KMS-11 (cell line): ENCODE measurements around the gene EPHA6.

ENCODE experiments used
- H2AFZ ChIP-seq: fragments of 200-600 bp; sonication (generic); 2 replicates; pipeline ENCODE4 v1.6.1; 2016; ENCODE audit warnings: antibody characterized with exemption, mixed run types, low read depth
- H3K27ac ChIP-seq: fragments of 200-600 bp; sonication (generic); 2 replicates; pipeline ENCODE4 v1.6.1; 2016; ENCODE audit warnings: mild to moderate bottlenecking, mixed run types
- H3K27me3 ChIP-seq: fragments of 200-600 bp; sonication (generic); 2 replicates; pipeline ENCODE4 v1.6.1; 2017; ENCODE audit warnings: mild to moderate bottlenecking, low read depth, mixed run types, moderate library complexity; ENCODE audit not compliant: insufficient read depth
- H3K36me3 ChIP-seq: fragments of 200-600 bp; sonication (generic); 2 replicates; pipeline ENCODE4 v1.6.1; 2017; ENCODE audit warnings: mild to moderate bottlenecking, mixed run types; ENCODE audit not compliant: insufficient read depth
- H3K4me1 ChIP-seq: fragments of 200-600 bp; sonication (generic); 2 replicates; pipeline ENCODE4 v1.6.1; 2016; ENCODE audit warnings: mild to moderate bottlenecking, low read depth, mixed run types; ENCODE audit not compliant: poor library complexity, severe bottlenecking
- H3K4me2 ChIP-seq: fragments of 200-600 bp; sonication (generic); 2 replicates; pipeline ENCODE4 v1.7.0; 2016; ENCODE audit warnings: mild to moderate bottlenecking, mixed run types
- H3K4me3 ChIP-seq: fragments of 200-600 bp; sonication (generic); IDR thresholded peaks from 2 replicates; pipeline ENCODE4 v1.6.1; 2017; ENCODE audit warnings: low read depth, low read length, mixed read lengths; ENCODE audit not compliant: insufficient read depth
- H3K79me2 ChIP-seq: fragments of 200-600 bp; sonication (generic); 2 replicates; pipeline ENCODE4 v1.6.1; 2016; ENCODE audit warnings: low read depth, mixed run types; ENCODE audit not compliant: insufficient read depth
- H3K9ac ChIP-seq: fragments of 200-600 bp; sonication (generic); 2 replicates; pipeline ENCODE4 v1.6.1; 2016; ENCODE audit warnings: mild to moderate bottlenecking, mixed run types
- H4K20me1 ChIP-seq: fragments of 200-600 bp; sonication (generic); 2 replicates; pipeline ENCODE4 v1.6.1; 2016; ENCODE audit warnings: mild to moderate bottlenecking, mixed run types; ENCODE audit not compliant: insufficient read depth
- TF ChIP-seq, protein P1 (sequence below): fragments of 200-600 bp; sonication (generic); conservative IDR thresholded peaks from 2 replicates; pipeline ENCODE4 v1.6.1; 2017; ENCODE audit warnings: low read depth, mild to moderate bottlenecking, antibody characterized with exemption, low read length, moderate library complexity, mixed read lengths

EPHA6 gene

DNA sequence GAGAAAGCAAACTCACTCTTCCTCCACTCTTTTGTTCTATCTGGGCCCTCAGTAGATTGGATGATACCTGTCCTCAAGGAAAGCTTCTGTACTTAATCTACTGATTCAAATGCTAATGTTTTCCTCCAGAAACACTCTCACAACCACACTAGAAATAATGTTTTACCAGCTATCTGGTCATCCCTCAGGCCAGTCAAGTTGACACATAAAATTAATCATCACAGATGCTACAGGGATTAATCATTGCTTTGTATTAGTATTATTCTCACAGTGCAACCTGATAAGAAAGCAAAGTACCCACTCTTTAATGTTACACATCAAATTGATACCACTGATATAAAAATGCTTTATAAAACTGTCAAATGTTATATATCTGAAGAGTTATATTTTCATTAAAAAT lies 897.3 kb downstream of the EPHA6 start:
- Histone ChIP-seq H3K4me3 (no peak overlapping the region), H3K27me3 (no peaks in the 10 kb centered on the region), H3K79me2 (no peaks in the 10 kb centered on the region), H2AFZ (no peak overlapping the region), H4K20me1 (no peaks in the 10 kb centered on the region), H3K36me3 (no peaks in the 10 kb centered on the region), H3K4me2 (no peak overlapping the region), H3K4me1 (no peaks in the 10 kb centered on the region), H3K27ac (no peak overlapping the region), H3K9ac (no peak overlapping the region)
- TF ChIP-seq, protein P1, sequence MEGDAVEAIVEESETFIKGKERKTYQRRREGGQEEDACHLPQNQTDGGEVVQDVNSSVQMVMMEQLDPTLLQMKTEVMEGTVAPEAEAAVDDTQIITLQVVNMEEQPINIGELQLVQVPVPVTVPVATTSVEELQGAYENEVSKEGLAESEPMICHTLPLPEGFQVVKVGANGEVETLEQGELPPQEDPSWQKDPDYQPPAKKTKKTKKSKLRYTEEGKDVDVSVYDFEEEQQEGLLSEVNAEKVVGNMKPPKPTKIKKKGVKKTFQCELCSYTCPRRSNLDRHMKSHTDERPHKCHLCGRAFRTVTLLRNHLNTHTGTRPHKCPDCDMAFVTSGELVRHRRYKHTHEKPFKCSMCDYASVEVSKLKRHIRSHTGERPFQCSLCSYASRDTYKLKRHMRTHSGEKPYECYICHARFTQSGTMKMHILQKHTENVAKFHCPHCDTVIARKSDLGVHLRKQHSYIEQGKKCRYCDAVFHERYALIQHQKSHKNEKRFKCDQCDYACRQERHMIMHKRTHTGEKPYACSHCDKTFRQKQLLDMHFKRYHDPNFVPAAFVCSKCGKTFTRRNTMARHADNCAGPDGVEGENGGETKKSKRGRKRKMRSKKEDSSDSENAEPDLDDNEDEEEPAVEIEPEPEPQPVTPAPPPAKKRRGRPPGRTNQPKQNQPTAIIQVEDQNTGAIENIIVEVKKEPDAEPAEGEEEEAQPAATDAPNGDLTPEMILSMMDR = no peak

DNA sequence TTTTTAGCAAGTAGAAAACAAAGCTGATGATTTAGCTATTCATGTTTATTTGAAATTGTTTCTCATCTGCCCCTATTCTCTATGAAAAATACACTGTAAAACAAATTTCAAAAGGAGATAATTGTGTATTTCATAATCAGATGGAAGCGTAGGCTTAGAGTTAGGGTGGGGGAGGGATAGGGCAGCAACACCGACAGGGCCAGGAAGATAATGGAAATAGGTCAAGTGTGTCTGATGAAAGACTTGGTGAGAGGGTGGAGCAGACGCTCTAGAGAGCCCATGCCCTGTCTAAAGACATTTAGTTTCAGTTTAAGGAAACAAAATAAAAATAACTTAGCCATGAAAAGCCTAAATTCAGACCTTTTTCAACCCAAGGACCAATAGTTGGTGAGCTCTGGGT lies 898.5 kb downstream of the EPHA6 start:
- Histone ChIP-seq H3K27me3 (no peaks in the 10 kb centered on the region), H3K79me2 (no peaks in the 10 kb centered on the region), H3K27ac (no peak overlapping the region), H3K36me3 (no peaks in the 10 kb centered on the region), H4K20me1 (no peaks in the 10 kb centered on the region), H3K4me1 (no peaks in the 10 kb centered on the region), H3K9ac (no peak overlapping the region), H2AFZ (no peak overlapping the region), H3K4me3 (no peak overlapping the region), H3K4me2 (no peak overlapping the region)
- TF ChIP-seq, protein P1 = no peak

DNA sequence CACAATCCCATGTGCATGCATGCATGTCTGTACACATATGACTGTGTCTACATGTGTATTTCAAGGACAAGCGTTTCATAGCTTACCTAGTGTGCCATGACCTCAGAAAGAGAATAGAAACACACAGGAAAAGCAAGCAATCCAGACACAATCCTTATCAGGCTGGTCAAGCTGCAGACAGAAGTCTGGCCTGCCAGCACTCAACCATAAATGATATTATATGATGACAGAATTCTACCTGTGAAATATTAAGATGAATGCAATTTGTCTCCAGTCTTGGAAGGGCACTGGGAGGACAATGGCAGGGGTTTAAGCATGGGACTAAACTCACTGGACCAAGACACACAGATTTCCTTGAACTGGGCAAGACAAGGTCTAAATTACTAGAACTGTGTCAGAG lies 899.2 kb downstream of the EPHA6 start:
- no peaks in the 10 kb centered on the region for H3K4me1 ChIP-seq
- H3K4me2 ChIP-seq = no peak overlapping the region
- no peak overlapping the region for H3K27ac ChIP-seq
- no peak overlapping the region for H3K4me3 ChIP-seq
- no peaks in the 10 kb centered on the region for H4K20me1 ChIP-seq
- H2AFZ ChIP-seq = no peak overlapping the region
- H3K9ac ChIP-seq = no peak overlapping the region
- no peaks in the 10 kb centered on the region for H3K27me3 ChIP-seq
- H3K79me2 ChIP-seq = no peaks in the 10 kb centered on the region
- TF ChIP-seq, protein P1 = no peak
- H3K36me3 ChIP-seq = no peaks in the 10 kb centered on the region

DNA sequence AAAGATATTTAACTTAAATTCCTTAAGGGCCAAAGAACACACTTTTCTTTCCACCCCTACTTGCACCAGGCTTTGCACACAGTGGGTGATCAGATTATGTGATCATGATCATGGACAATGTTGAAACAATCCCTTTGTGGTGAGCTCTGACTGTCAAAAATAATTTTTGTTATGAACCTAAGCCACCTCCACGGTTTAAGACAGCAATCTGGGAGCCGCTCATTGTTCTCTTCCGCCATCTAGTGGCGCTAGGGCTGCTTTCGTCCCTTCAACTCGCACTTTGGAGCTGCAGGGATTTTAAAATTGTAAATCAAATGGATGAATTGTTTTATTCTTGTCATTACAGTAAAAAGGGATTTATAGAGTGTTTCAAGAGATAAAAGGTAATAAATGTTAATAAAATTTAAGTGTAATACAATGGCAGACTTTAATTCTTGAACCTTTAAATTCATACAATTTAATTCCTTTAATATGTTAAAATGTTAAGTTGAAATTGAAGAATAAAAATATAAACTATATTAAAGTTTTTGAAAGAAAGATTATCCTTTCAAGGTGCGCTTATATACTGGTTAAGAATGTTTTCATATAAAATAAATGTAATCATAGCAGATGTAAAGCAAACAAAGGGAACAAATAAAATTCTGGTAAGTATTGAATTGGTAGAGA lies 904.9 kb downstream of the EPHA6 start:
- Histone ChIP-seq H3K27ac (no peak overlapping the region), H3K27me3 (no peaks in the 10 kb centered on the region), H2AFZ (no peak overlapping the region), H3K4me2 (no peak overlapping the region), H3K79me2 (no peaks in the 10 kb centered on the region), H3K4me1 (no peaks in the 10 kb centered on the region), H3K36me3 (no peaks in the 10 kb centered on the region), H3K9ac (no peak overlapping the region), H4K20me1 (no peaks in the 10 kb centered on the region), H3K4me3 (no peak overlapping the region)
- TF ChIP-seq, protein P1 = peak; percentile 91
